K562 (cell line): ENCODE data around the gene BCHE. TPM values are rescaled to one million over a fixed set of nuclear protein-coding genes. Genes with fewer than 3 reads are reported as not detected.

Experiments
- ATAC-seq: fragments of 200-7000 bp; cut with Tn5 transposase; 3 replicates; pipeline ENCODE4 v1.9.1; 2020; ENCODE audit warnings: moderate library complexity
- BruUV-seq: library from RNA; stranded (reverse); fragments of 400-500 nt; replicated peaks from 2 replicates; lab custom pipeline; 2021; lab: Mats Ljungman, UMichigan
- CTCF ChIA-PET: fragments of 300-600 bp; formaldehyde crosslinking; extraction: SDS; loops from one replicate; lab custom pipeline; 2021; ENCODE audit warnings: low intra/inter-chr PET ratio; lab: Yijun Ruan, JAX
- POLR2A ChIA-PET: fragments of 300-600, 350-650 bp; sonication (Branson Sonifier 250); formaldehyde crosslinking; extraction: SDS; loops from one replicate; lab custom pipeline; 2021; ENCODE audit warnings: antibody characterized with exemption, inconsistent platforms; lab: Yijun Ruan, JAX
- DNase-seq, 4 experiments: peaks; one replicate each; pipeline versions ENCODE4 v3.0.0 to v3.0.0-alpha.2; 2011 to 2018; ENCODE audit warnings: low spot score in 3 of 4, mixed read lengths in 3 of 4; ENCODE audit errors: extremely low read depth in 1 of 4
- FAIRE-seq: peaks from 2 replicates; lab custom pipeline; 2011; peaks lifted over from hg19 to GRCh38; lab: Jason Lieb, UNC
- H2AFZ ChIP-seq: 2 replicates; pipeline ENCODE4 v1.6.0; 2011; ENCODE audit warnings: low read depth, low read length, control low read depth, inconsistent platforms
- H3K27ac ChIP-seq: fragments of 200-600 bp; 3 replicates; pipeline ENCODE4 v1.8.0; 2011; ENCODE audit warnings: low read depth, mild to moderate bottlenecking, control low read depth, inconsistent platforms, low read length, moderate library complexity, mixed read lengths; ENCODE audit errors: extremely low read depth
- H3K27me3 ChIP-seq, 2 experiments: fragments of 300-600 bp in 1 of 2; 2 replicates in 1 of 2; 3 replicates in 1 of 2; pipeline versions ENCODE4 v1.6.0 to v1.8.0; 2011; ENCODE audit warnings: inconsistent platforms in 2 of 2, low read length in 2 of 2, mild to moderate bottlenecking in 1 of 2, mixed read lengths in 1 of 2, moderate library complexity in 1 of 2; ENCODE audit not compliant: control insufficient read depth in 2 of 2, insufficient read depth in 2 of 2
- H3K36me3 ChIP-seq: fragments of 300-600 bp; 3 replicates; pipeline ENCODE4 v1.8.0; 2011; ENCODE audit warnings: mild to moderate bottlenecking, low read length, inconsistent platforms; ENCODE audit not compliant: control insufficient read depth, insufficient read depth
- H3K4me1 ChIP-seq, 2 experiments: fragments of 200-600 bp in 1 of 2; replicated peaks in 1 of 2; 2 replicates in 1 of 2; 3 replicates in 1 of 2; pipeline versions ENCODE4 v1.5.1 to v1.8.0; 2011; ENCODE audit warnings: inconsistent platforms in 2 of 2, low read length in 2 of 2, mild to moderate bottlenecking in 1 of 2, mixed read lengths in 1 of 2, moderate library complexity in 1 of 2; ENCODE audit not compliant: control insufficient read depth in 2 of 2, insufficient read depth in 2 of 2
- H3K4me2 ChIP-seq: 2 replicates; pipeline ENCODE4 v1.6.1; 2011; ENCODE audit warnings: low read length, control low read depth, inconsistent platforms, mixed read lengths; ENCODE audit not compliant: insufficient read depth
- H3K4me3 ChIP-seq: fragments of 200-600 bp; sonication (generic), shearing (Covaris generic); 2 replicates; pipeline ENCODE4 v1.5.1; 2016; ENCODE audit warnings: control low read depth, inconsistent platforms
- H3K79me2 ChIP-seq: fragments of 200-600 bp; 3 replicates; pipeline ENCODE4 v1.8.0; 2011; ENCODE audit warnings: low read length, inconsistent platforms; ENCODE audit not compliant: control insufficient read depth, insufficient read depth
- H3K9ac ChIP-seq, 2 experiments: 2 replicates each; pipeline versions ENCODE4 v1.6.0 to v1.6.1; 2011; ENCODE audit warnings: low read depth in 2 of 2, low read length in 2 of 2, control low read depth in 1 of 2, inconsistent platforms in 1 of 2, mild to moderate bottlenecking in 1 of 2, mixed read lengths in 1 of 2; ENCODE audit not compliant: insufficient read depth in 1 of 2
- H3K9me1 ChIP-seq: one replicate; pipeline ENCODE4 v1.6.0; 2011; ENCODE audit warnings: inconsistent platforms, mild to moderate bottlenecking, low read length, moderate library complexity; ENCODE audit not compliant: control insufficient read depth, insufficient read depth
- H3K9me3 ChIP-seq: replicated peaks from 2 replicates; pipeline ENCODE4 v1.5.1; 2011; ENCODE audit warnings: low read depth, low read length, inconsistent platforms; ENCODE audit not compliant: control insufficient read depth, insufficient read depth
- H4K20me1 ChIP-seq: replicated peaks from 2 replicates; pipeline ENCODE4 v1.6.1; 2011; ENCODE audit warnings: low read length, inconsistent platforms, mixed read lengths; ENCODE audit not compliant: control insufficient read depth, insufficient read depth
- BRD4 ChIP-seq: fragments of 200-600 bp; sonication (generic); IDR thresholded peaks from 2 replicates; pipeline ENCODE4 v1.6.1; 2017; ENCODE audit warnings: inconsistent platforms
- DEAF1 ChIP-seq: fragments of 450-650 bp; formaldehyde crosslinking; IDR thresholded peaks from 2 replicates; pipeline ENCODE4 v1.4.0; 2020; ENCODE audit warnings: mild to moderate bottlenecking, moderate library complexity
- EGR1 ChIP-seq: fragments of 450-650 bp; conservative IDR thresholded peaks from 2 replicates; pipeline ENCODE4 v1.6.1; 2017; ENCODE audit warnings: mild to moderate bottlenecking
- GTF2A2 ChIP-seq: IDR thresholded peaks from 2 replicates; pipeline ENCODE4 v1.6.1; 2016; ENCODE audit warnings: mild to moderate bottlenecking, missing genetic modification characterization, missing compliant biosample characterization
- PCBP1 ChIP-seq: fragments of 200-400 bp; formaldehyde crosslinking; IDR thresholded peaks from 2 replicates; pipeline ENCODE4 v1.6.1; 2018; ENCODE audit warnings: mild to moderate bottlenecking, low read depth, low read length; ENCODE audit not compliant: poor library complexity, severe bottlenecking
- SAFB ChIP-seq: fragments of 200-400 bp; formaldehyde crosslinking; IDR thresholded peaks from 2 replicates; pipeline ENCODE4 v1.6.1; 2017; ENCODE audit warnings: low read depth, low read length, borderline replicate concordance
- SREBF2 ChIP-seq: sonication (generic); formaldehyde crosslinking; IDR thresholded peaks from 2 replicates; pipeline ENCODE4 v1.4.0; 2020; ENCODE audit warnings: mild to moderate bottlenecking, missing genetic modification reagents
- ZBTB8A ChIP-seq: fragments of 450-650 bp; IDR thresholded peaks from 2 replicates; pipeline ENCODE4 v1.6.1; 2018; ENCODE audit warnings: mild to moderate bottlenecking, moderate library complexity; ENCODE audit not compliant: partially characterized antibody
- ZHX1 ChIP-seq: fragments of 150-350 bp; conservative IDR thresholded peaks from 2 replicates; pipeline ENCODE4 v1.6.1; 2014; ENCODE audit warnings: low read length
- WGBS: fragments of 100-300 bp; shearing (Covaris generic); methylation state at CpG from one replicate; pipeline ENCODE4 v1.1.6; 2016; ENCODE audit warnings: low coverage, mixed read lengths; ENCODE audit not compliant: insufficient coverage; ENCODE audit errors: missing lambda C conversion rate; 5-methylcytosine and 5-hydroxymethylcytosine counted together
- in situ Hi-C: fragments of 300-500 bp; cut with MboI; formaldehyde crosslinking; loops from 4 replicates; pipeline ENCODE4 v1.15.0; 2018; ENCODE audit warnings: inconsistent platforms, mixed read lengths
- intact Hi-C: fragments of 100-400 bp; cut with micrococcal nuclease; formaldehyde crosslinking; loops from 2 replicates; pipeline ENCODE4 v1.14.2; 2022
- polyA plus RNA-seq, 8 experiments: library from polyadenylated mRNA; depleted of rRNA in 4 of 8; stranded (reverse) in 5 of 8; unstranded in 3 of 8; fragments of >200 nt; fragmentation: Nextera tagmentation in 2 of 8; fragmentation: Illumina TruSeq in 1 of 8; extraction: Ambion mirVana in 2 of 8; extraction: Trizol in 1 of 8; gene quantifications; 2 replicates each; pipeline versions ENCODE4 v1.2.1 to v1.2.3, GENCODE V29; 2011 to 2014; ENCODE audit warnings: inconsistent platforms in 1 of 8, missing spikeins in 1 of 8
- total RNA-seq, 7 experiments: library from RNA; depleted of rRNA in 6 of 7; stranded (reverse); fragments of >200 nt in 6 of 7; fragmentation: Illumina TruSeq in 2 of 7; extraction: Trizol in 2 of 7; gene quantifications; 2 replicates each; pipeline versions ENCODE4 v1.2.1 to v1.2.3, GENCODE V29; 2011 to 2021; ENCODE audit warnings: low replicate concordance in 1 of 7

The BCHE gene
- total and polyA plus RNA-seq, 9 of the 15 experiments (the other 6 are each of a cell fraction or from before 2014, with no cell fraction given): 0.09 to 0.24 (median 0.12) TPM; not detected in 2

DNA sequence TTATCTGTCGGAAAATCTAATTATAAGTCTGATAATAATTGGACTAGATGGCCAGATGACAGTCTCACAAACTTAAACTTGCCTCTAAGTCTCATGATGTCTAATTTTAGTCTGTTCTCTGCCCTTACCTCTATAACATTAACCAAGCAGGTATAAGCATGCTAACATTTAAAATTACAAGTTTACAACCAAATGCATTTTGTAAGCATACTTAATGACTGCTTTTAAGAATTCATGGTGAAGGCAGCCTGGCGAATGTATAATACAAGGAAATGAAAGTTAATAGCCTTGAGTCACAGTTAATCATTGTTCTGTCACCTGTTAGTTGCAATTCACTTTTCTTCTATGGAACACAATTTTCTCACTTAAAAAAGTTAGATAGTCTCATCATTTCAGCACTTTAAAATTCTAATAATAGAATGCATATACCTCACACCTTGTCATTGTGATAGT lies 16.5 kb downstream of the BCHE start:
- TF ChIP-seq SREBF2 (no peak), SAFB (no peak), ZBTB8A (no peak), EGR1 (no peak), DEAF1 (CRISPR knock-in tag) (no peak), ZHX1 (no peak), GTF2A2 (tag) (no peak), BRD4 (no peak), PCBP1 (no peak)
- H3K4me2 ChIP-seq: no peak overlapping the region
- DNase-seq (no peak), FAIRE-seq (no peak), ATAC-seq (no peak)
- no peaks in the 10 kb centered on the region for H3K36me3 ChIP-seq
- CTCF ChIA-PET: no interaction called here
- no peaks in the 10 kb centered on the region for H3K9me3 ChIP-seq
- H3K9me1 ChIP-seq: no peaks in the 10 kb centered on the region
- H3K27me3 ChIP-seq: no peaks in the 10 kb centered on the region
- no TSS peak for BruUV-seq
- no peak overlapping the region for H2AFZ ChIP-seq
- in situ Hi-C loops (no loop called here), intact Hi-C loops (no loop called here)
- POLR2A ChIA-PET: no interaction called here
- no peak overlapping the region for H3K4me3 ChIP-seq
- H3K4me1 ChIP-seq: no peaks in the 10 kb centered on the region
- H4K20me1 ChIP-seq: no peaks in the 10 kb centered on the region
- no peak overlapping the region for H3K9ac ChIP-seq
- no peak overlapping the region for H3K27ac ChIP-seq
- no peaks in the 10 kb centered on the region for H3K79me2 ChIP-seq
- WGBS: 0% methylated on average over 2 of the region's 2 CpGs
